NCI-H1092 treated with DMSO at 0.1 percent for 48 hours (cell line): ENCODE data around the gene EPHB1.
A peak's percentile ranks its signal among the peaks of the same experiment; 100 is the strongest.
"Not testable (repeated sequence)": the region's sequence is repeated elsewhere in the genome, so short reads cannot be mapped to it uniquely, and the experiment has no call there.

Experiments used
- DNase-seq: peaks from one replicate; lab custom pipeline; 2025; lab: John Stamatoyannopoulos, UW

EPHB1 gene

GRCh38 chr3:135084405-135084804, 289.3 kb downstream of the EPHB1 start:
- no peak for DNase-seq

- no peak for DNase-seq
These were observed 289.9 kb downstream of the EPHB1 start for GRCh38 chr3:135084976-135085375.

- DNase-seq, result no peak
These were observed 290.8 kb downstream of the EPHB1 start for GRCh38 chr3:135085652-135086436.

- no peak for DNase-seq
These were observed 292.7 kb downstream of the EPHB1 start for GRCh38 chr3:135087782-135088181.

GRCh38 chr3:135089451-135089850, 294.4 kb downstream of the EPHB1 start:
- DNase-seq, result no peak

GRCh38 chr3:135090020-135090717, 295.1 kb downstream of the EPHB1 start:
- DNase-seq, result no peak

GRCh38 chr3:135091946-135092345, 296.9 kb downstream of the EPHB1 start:
- DNase-seq, result no peak

- no peak for DNase-seq
These were observed 298.1 kb downstream of the EPHB1 start for GRCh38 chr3:135093121-135093520.

- no peak for DNase-seq
These were observed 302.4 kb downstream of the EPHB1 start for GRCh38 chr3:135097276-135097946.

- DNase-seq, result no peak
These were observed 304.8 kb downstream of the EPHB1 start for GRCh38 chr3:135099734-135100355.

- peak; percentile 23 for DNase-seq
These were observed 305.3 kb downstream of the EPHB1 start for GRCh38 chr3:135100366-135100765.

- DNase-seq, result no peak
These were observed 308.9 kb downstream of the EPHB1 start for GRCh38 chr3:135103917-135104316.

- DNase-seq, result no peak
These were observed 311.4 kb downstream of the EPHB1 start for GRCh38 chr3:135106445-135106844.

GRCh38 chr3:135107043-135107442, 312.0 kb downstream of the EPHB1 start:
- DNase-seq, result no peak

GRCh38 chr3:135109681-135110080, 314.6 kb downstream of the EPHB1 start:
- no peak for DNase-seq

- not testable (repeated sequence) for DNase-seq
These were observed 319.5 kb downstream of the EPHB1 start for GRCh38 chr3:135114551-135114950.

- no peak for DNase-seq
These were observed 322.9 kb downstream of the EPHB1 start for GRCh38 chr3:135117977-135118376.

GRCh38 chr3:135118792-135119191, 323.7 kb downstream of the EPHB1 start:
- no peak for DNase-seq

GRCh38 chr3:135125171-135125801, 330.2 kb downstream of the EPHB1 start:
- DNase-seq, result no peak

- no peak for DNase-seq
These were observed 332.9 kb downstream of the EPHB1 start for GRCh38 chr3:135127946-135128470.

- DNase-seq, result no peak
These were observed 333.8 kb downstream of the EPHB1 start for GRCh38 chr3:135128818-135129217.

GRCh38 chr3:135131290-135131689, 336.2 kb downstream of the EPHB1 start:
- DNase-seq, result no peak
